Measurements from ENCODE around the gene CAMK1D.

DNA sequence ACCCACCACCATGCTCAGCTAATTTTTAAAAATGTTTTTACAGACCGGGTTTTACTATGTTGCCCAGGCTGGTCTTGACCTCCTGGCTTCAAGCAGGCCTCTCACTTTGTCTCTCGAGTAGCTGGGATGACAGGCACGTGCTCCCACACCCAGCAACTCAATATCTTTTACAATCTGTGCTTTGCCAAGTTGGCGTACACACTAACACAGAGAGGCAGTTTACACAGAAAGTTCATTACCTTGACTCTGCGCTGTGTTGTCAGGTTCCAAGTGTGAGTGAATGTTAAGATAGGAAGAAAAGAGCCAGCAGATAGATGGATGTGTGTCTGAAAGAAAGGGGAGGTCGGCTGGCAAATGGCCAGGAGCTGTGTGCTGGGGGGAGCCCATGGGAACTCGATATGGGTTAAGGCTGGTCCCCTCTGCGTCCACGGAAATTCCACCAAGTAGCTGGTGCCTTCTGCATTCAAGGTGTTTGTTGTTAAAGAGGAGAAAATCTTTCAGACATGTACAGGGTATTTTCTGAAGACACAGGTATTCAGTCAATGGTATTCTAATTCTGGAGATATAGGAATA, 299.8 kb downstream of the CAMK1D start:
- TF ChIP-seq, protein P1, sequence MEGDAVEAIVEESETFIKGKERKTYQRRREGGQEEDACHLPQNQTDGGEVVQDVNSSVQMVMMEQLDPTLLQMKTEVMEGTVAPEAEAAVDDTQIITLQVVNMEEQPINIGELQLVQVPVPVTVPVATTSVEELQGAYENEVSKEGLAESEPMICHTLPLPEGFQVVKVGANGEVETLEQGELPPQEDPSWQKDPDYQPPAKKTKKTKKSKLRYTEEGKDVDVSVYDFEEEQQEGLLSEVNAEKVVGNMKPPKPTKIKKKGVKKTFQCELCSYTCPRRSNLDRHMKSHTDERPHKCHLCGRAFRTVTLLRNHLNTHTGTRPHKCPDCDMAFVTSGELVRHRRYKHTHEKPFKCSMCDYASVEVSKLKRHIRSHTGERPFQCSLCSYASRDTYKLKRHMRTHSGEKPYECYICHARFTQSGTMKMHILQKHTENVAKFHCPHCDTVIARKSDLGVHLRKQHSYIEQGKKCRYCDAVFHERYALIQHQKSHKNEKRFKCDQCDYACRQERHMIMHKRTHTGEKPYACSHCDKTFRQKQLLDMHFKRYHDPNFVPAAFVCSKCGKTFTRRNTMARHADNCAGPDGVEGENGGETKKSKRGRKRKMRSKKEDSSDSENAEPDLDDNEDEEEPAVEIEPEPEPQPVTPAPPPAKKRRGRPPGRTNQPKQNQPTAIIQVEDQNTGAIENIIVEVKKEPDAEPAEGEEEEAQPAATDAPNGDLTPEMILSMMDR (IDR thresholded peaks at IDR 0.05; ENCODE audit: low read depth, low read length): no peak
- TF ChIP-seq POLR2A (IDR thresholded peaks at IDR 0.05; ENCODE audit: extremely low read depth, insufficient read length) (no peak), MYC (IDR thresholded peaks at IDR 0.05; ENCODE audit: low read depth, low read length) (no peak)

Data from NB4 (cell line).